NB4 (cell line): Measurements from ENCODE around the gene PACS1.

ENCODE experiments used
- DNase-seq: peaks from one replicate; pipeline ENCODE4 v3.0.0; 2010; ENCODE audit warnings: low read depth
- H3K4me3 ChIP-seq: one replicate; pipeline ENCODE4 v1.5.1; 2011; ENCODE audit warnings: mild to moderate bottlenecking, low read depth, low read length, moderate library complexity
- MYC ChIP-seq: IDR thresholded peaks from 2 replicates; pipeline ENCODE4 v1.6.1; 2011; ENCODE audit warnings: low read depth, low read length
- POLR2A ChIP-seq: IDR thresholded peaks from 2 replicates; pipeline ENCODE4 v1.6.1; 2011; ENCODE audit warnings: mild to moderate bottlenecking; ENCODE audit not compliant: insufficient read length; ENCODE audit errors: extremely low read depth
- TF ChIP-seq, protein P1 (sequence below): IDR thresholded peaks from one replicate; pipeline ENCODE4 v1.5.1; 2012; ENCODE audit warnings: low read depth, low read length
- TF ChIP-seq, protein P2 (sequence below): IDR thresholded peaks from 2 replicates; pipeline ENCODE4 v1.6.1; 2011; ENCODE audit warnings: low read depth, low read length

The PACS1 gene

DNA sequence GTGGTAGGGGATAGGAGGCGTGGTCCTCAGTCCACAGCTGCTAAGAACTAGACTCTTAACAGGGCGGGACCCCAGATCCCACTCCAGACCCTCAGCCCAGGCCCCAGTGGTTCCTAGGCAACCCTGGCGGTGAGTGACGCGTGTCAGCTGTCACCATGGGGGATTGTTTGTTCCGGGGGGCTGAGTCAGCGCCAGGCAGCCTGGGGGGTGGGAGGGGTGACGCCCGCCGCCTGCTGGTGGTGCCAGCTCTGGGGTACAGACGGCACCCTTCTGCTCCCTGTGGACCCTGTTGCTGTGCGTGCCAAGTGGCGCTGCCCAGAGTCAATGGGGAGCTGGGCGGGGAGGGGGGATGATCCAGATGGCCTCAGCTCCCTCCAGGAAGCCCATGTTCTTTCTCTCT is 210.4 kb downstream of the PACS1 start:
- no peak overlapping the region for H3K4me3 ChIP-seq
- DNase-seq, result no peak
- TF ChIP-seq POLR2A (no peak), MYC (no peak)
- TF ChIP-seq, protein P1, sequence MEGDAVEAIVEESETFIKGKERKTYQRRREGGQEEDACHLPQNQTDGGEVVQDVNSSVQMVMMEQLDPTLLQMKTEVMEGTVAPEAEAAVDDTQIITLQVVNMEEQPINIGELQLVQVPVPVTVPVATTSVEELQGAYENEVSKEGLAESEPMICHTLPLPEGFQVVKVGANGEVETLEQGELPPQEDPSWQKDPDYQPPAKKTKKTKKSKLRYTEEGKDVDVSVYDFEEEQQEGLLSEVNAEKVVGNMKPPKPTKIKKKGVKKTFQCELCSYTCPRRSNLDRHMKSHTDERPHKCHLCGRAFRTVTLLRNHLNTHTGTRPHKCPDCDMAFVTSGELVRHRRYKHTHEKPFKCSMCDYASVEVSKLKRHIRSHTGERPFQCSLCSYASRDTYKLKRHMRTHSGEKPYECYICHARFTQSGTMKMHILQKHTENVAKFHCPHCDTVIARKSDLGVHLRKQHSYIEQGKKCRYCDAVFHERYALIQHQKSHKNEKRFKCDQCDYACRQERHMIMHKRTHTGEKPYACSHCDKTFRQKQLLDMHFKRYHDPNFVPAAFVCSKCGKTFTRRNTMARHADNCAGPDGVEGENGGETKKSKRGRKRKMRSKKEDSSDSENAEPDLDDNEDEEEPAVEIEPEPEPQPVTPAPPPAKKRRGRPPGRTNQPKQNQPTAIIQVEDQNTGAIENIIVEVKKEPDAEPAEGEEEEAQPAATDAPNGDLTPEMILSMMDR, result no peak
- TF ChIP-seq, protein P2, sequence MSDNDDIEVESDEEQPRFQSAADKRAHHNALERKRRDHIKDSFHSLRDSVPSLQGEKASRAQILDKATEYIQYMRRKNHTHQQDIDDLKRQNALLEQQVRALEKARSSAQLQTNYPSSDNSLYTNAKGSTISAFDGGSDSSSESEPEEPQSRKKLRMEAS, result no peak

DNA sequence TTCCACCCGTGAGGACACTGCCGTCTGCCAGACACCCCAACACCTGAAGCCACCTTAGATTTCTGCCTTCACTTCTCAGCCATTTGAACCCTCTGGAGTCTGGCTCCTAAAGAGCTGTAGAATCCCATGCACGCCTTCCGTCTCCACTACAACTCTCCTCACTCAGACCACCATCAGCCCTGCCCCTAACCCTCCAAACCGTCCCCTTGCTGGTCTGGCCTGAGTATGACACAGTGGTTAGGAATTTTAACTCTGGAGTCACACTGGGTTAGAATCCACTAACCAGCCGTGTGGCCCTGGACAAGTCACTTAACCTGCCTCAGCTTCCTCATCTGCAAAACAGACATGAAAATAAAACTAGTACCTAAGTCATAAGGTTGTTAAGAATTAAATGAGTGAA is 210.9 kb downstream of the PACS1 start:
- H3K4me3 ChIP-seq, result no peak overlapping the region
- TF ChIP-seq, protein P1, result no peak
- TF ChIP-seq, protein P2, result no peak
- DNase-seq, result no peak

DNA sequence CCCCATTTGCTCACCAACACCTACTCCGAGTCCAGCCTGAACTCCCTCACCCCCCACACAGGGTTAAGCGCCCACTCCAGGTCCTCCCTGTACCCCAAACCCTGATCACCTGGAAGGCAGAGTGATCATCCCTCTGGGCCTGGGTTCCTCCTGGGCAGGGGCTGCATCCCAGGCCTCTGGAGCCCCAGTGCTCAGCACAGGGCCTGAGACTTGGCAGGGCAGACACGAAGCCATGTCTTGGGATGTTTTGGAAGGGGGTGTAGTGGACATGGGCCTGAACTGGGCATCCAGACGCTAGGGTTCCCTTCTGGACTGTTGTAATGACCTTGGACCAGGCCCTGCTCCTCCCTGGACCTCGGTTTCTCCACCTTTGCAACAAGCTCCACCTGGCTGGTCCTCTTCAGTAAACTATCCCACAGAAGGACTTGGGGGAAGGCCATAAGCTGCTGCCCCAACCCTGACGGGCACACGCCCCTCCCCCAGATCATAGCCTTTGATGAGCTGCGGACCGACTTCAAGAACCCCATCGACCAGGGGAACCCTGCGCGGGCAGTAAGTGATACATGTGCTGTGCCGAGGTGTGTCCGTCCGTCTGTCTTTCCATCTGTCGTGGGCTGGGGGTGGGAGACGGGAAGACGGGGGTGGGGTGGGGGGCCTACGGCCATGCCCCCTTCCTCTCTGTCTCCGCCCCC is 211.8 kb downstream of the PACS1 start:
- no peak overlapping the region for H3K4me3 ChIP-seq
- TF ChIP-seq, protein P1, result no peak
- no peak for TF ChIP-seq MYC
- TF ChIP-seq, protein P2, result no peak
- TF ChIP-seq POLR2A, result no peak

DNA sequence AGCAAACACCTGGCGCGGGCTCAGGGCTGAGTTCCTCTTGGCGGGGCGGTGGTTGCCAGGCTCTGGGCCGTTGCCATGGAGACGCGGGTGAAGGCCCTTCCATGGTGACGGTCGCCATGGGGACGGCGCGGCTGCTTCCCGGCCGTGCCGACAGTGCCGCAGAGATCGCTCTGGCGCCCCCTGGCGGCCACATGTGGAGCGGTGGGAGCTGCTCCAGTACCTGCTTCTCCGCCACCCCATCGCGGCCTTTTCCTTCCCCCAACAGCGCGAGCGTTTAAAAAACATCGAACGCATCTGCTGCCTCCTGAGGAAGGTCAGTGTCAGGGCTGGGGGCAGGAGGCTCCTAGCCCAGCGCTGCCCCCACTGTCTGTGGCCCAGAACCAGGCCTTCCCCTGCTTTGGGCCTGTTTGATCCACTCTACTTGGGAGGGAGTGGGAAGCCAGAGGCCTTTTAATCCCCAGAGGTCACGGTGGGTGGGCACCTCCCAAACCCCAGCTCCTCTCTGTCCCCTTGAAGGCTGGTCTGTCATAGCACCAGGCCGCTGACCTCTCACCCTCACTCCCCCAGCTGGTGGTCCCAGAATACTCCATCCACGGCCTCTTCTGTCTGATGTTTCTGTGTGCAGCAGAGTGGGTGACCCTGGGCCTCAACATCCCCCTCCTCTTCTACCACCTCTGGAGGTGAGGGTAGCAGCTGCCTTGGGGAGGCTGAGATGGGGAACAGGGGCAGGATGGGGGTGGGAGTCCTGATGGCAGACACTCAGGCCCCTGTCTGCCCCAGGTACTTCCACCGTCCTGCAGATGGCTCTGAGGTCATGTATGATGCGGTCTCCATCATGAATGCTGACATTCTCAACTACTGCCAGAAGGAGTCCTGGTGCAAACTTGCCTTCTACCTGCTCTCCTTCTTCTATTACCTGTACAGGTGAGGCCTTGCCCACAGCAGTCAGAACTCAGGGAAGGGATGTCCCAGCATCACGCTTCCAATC is 212.7 kb downstream of the PACS1 start:
- peak; percentile 79 for TF ChIP-seq MYC
- TF ChIP-seq, protein P1, result peak; percentile 94
- TF ChIP-seq, protein P2, result peak; percentile 89
- peak; percentile 27 for TF ChIP-seq POLR2A
- peak; percentile 96 for DNase-seq
- no peak overlapping the region for H3K4me3 ChIP-seq

More for the DNA sequence above, 211.8 kb downstream of the PACS1 start:
- no peak for DNase-seq

DNA sequence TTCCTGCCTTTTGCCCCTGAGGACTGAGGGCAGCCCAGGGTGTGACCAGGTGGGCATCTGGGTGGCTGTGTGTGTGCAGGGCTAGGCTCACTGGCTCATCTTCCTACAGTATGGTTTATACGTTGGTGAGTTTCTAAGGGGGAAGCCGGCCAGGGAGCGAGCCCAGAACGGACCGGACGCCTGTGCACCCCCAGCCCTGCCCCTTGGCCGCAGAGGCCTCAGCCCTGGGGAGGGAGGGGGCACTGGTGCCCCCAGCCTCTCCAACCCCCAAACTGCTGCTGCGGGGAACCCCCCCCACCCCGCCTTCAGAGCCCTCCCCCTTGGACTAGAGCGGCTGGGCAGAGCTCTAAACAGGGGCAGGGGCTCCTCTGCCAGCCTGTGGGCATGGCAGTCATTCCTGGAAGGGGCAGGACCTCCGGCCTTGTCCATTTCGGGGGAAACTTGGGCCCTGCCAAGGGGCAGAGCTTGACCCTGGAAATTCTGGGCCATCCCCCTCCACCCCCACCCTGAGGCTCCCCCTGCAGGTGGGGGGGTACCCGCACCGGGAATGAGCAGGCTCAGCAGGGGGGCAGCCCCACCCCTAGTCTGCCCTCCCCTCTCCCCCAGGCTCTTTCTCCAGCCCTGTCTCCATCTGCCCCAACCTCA is 213.5 kb downstream of the PACS1 start:
- no peak overlapping the region for H3K4me3 ChIP-seq
- TF ChIP-seq, protein P1, result peak; percentile 1
- no peak for TF ChIP-seq MYC
- DNase-seq, result no peak
